ENCODE results near the gene CCPG1.
"Not testable (repeated sequence)": the region's sequence is repeated elsewhere in the genome, so short reads cannot be mapped to it uniquely, and the experiment has no call there.

- not testable (repeated sequence) for TF ChIP-seq CTCF (IDR thresholded peaks at IDR 0.05); ZFX (IDR thresholded peaks at IDR 0.05; ENCODE audit: borderline replicate concordance)
These were observed 817 bp upstream of the CCPG1 start for GRCh38 chr15:55408976-55409375.
